Neural cell (in vitro differentiated cells): Measurements from ENCODE around the gene MTCH1. TPM values are rescaled to one million over a fixed set of nuclear protein-coding genes. Genes with fewer than 3 reads are reported as not detected.

Experiments used
- H2AFZ ChIP-seq: fragments of 200-600, 300-800 bp; sonication (generic), shearing (Covaris generic); 2 replicates; pipeline ENCODE4 v1.6.0; 2014; ENCODE audit warnings: low read depth, mild to moderate bottlenecking, antibody characterized with exemption, low read length, moderate library complexity
- H3F3A ChIP-seq: fragments of 200-600 bp; shearing (Covaris generic); 2 replicates; pipeline ENCODE4 v1.6.1; 2016; ENCODE audit warnings: mild to moderate bottlenecking, moderate library complexity, mixed read lengths, antibody characterized with exemption, low read length; ENCODE audit not compliant: insufficient read depth, poor library complexity, severe bottlenecking
- H3K27ac ChIP-seq: fragments of 200-600, 300-800 bp; sonication (generic), shearing (Covaris generic); 2 replicates; pipeline ENCODE4 v1.5.1; 2014; ENCODE audit warnings: mild to moderate bottlenecking, low read length, moderate library complexity
- H3K27me3 ChIP-seq: fragments of 300-800, 200-600 bp; sonication (generic), shearing (Covaris generic); 2 replicates; pipeline ENCODE4 v1.6.0; 2014; ENCODE audit warnings: mild to moderate bottlenecking, low read depth, low read length, moderate library complexity; ENCODE audit not compliant: insufficient read depth
- H3K36me3 ChIP-seq: fragments of 300-800, 200-600 bp; sonication (generic), shearing (Covaris generic); 2 replicates; pipeline ENCODE4 v1.5.1; 2014; ENCODE audit warnings: mild to moderate bottlenecking, antibody characterized with exemption, low read length, moderate library complexity; ENCODE audit not compliant: insufficient read depth
- H3K4me2 ChIP-seq: fragments of 300-800, 200-600 bp; sonication (generic), shearing (Covaris generic); 2 replicates; pipeline ENCODE4 v1.6.0; 2014; ENCODE audit warnings: mild to moderate bottlenecking, low read length
- H3K4me3 ChIP-seq: fragments of 300-800, 200-600 bp; sonication (generic), shearing (Covaris generic); 2 replicates; pipeline ENCODE4 v1.5.1; 2014; ENCODE audit warnings: mild to moderate bottlenecking, low read length, moderate library complexity
- H3K79me2 ChIP-seq: fragments of 200-600 bp; shearing (Covaris generic); replicated peaks from 2 replicates; pipeline ENCODE4 v1.6.0; 2014; ENCODE audit warnings: mild to moderate bottlenecking, low read length, moderate library complexity; ENCODE audit not compliant: insufficient read depth
- H3K9ac ChIP-seq: fragments of 300-800, 200-600 bp; sonication (generic), shearing (Covaris generic); 2 replicates; pipeline ENCODE4 v1.6.1; 2016; ENCODE audit warnings: mild to moderate bottlenecking, low read length, mixed read lengths
- H3K9me2 ChIP-seq: fragments of 200-600 bp; shearing (Covaris generic); 2 replicates; pipeline ENCODE4 v1.6.1; 2016; ENCODE audit warnings: mild to moderate bottlenecking, low read length, mixed read lengths; ENCODE audit not compliant: insufficient read depth
- H3K9me3 ChIP-seq: fragments of 200-600, 300-800 bp; sonication (generic), shearing (Covaris generic); 2 replicates; pipeline ENCODE4 v1.6.1; 2016; ENCODE audit warnings: mild to moderate bottlenecking, mixed run types, low read length, moderate library complexity, mixed read lengths
- H4K20me1 ChIP-seq: fragments of 200-600 bp; shearing (Covaris generic); 2 replicates; pipeline ENCODE4 v1.6.1; 2016; ENCODE audit warnings: mild to moderate bottlenecking, mixed run types; ENCODE audit not compliant: insufficient read depth
- EP300 ChIP-seq: fragments of 450-650 bp; conservative IDR thresholded peaks from 2 replicates; pipeline ENCODE4 v1.6.1; 2014; ENCODE audit warnings: antibody characterized with exemption, mild to moderate bottlenecking, moderate library complexity; ENCODE audit not compliant: poor library complexity, severe bottlenecking
- EZH2 ChIP-seq: fragments of 200-600, 300-800 bp; shearing (Covaris generic), sonication (generic); IDR thresholded peaks from 2 replicates; pipeline ENCODE4 v1.6.1; 2014; ENCODE audit warnings: antibody characterized with exemption, low read length, borderline replicate concordance, mild to moderate bottlenecking; ENCODE audit not compliant: insufficient read depth, poor library complexity, severe bottlenecking
- MXI1 ChIP-seq: fragments of 450-650 bp; conservative IDR thresholded peaks from 2 replicates; pipeline ENCODE4 v1.6.1; 2014; ENCODE audit warnings: antibody characterized with exemption, mild to moderate bottlenecking; ENCODE audit not compliant: poor library complexity, severe bottlenecking
- POLR2AphosphoS5 ChIP-seq: IDR thresholded peaks from 2 replicates; pipeline ENCODE4 v1.6.1; 2012
- RAD21 ChIP-seq: fragments of 450-650 bp; conservative IDR thresholded peaks from 2 replicates; pipeline ENCODE4 v1.6.1; 2014; ENCODE audit warnings: antibody characterized with exemption, mild to moderate bottlenecking, moderate library complexity
- REST ChIP-seq: IDR thresholded peaks from 2 replicates; pipeline ENCODE4 v1.6.1; 2012; ENCODE audit warnings: borderline replicate concordance
- SMC3 ChIP-seq: fragments of 450-650 bp; conservative IDR thresholded peaks from 2 replicates; pipeline ENCODE4 v1.6.1; 2014; ENCODE audit warnings: antibody characterized with exemption, mild to moderate bottlenecking, moderate library complexity; ENCODE audit not compliant: poor library complexity
- TAF1 ChIP-seq: IDR thresholded peaks from 2 replicates; pipeline ENCODE4 v1.6.1; 2012; ENCODE audit warnings: low read depth
- polyA plus RNA-seq: library from polyadenylated mRNA; depleted of rRNA; stranded (reverse); fragments of >200 nt; gene quantifications from 2 replicates; pipeline ENCODE4 v1.2.3, GENCODE V29; 2014
- TF ChIP-seq, protein P1 (sequence below): fragments of 450-650 bp; IDR thresholded peaks from 2 replicates; pipeline ENCODE4 v1.5.1; 2014; ENCODE audit warnings: antibody characterized with exemption, mild to moderate bottlenecking, moderate library complexity; ENCODE audit not compliant: poor library complexity, severe bottlenecking

Gene MTCH1
- polyA plus RNA-seq, 1 donor from 2014 or later: 217 TPM

DNA sequence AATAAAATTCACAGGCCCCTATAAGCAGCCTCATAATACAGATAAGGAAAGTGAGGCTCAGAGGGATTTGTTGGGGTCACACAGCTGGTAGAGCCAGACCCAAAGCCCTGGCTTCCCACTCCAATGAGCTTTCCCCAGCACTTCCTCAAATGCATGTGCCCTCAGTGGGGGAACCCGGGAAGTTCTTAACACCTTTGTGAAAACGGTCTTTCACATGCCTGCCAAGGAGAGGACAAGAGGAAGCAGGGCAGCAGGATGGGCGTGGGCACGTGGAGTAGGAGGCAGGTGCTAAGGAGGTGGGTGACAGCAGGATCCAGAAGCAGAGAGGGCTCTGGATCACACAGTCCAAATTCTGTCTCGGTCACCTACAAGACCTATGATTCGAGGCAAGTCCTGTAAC is 30.9 kb downstream of the MTCH1 start:
- no peak overlapping the region for H3K4me3 ChIP-seq
- H3K79me2 ChIP-seq: no peaks in the 10 kb centered on the region
- H3K9me2 ChIP-seq: no peaks in the 10 kb centered on the region
- no peaks in the 10 kb centered on the region for H4K20me1 ChIP-seq
- H3K9ac ChIP-seq: no peak overlapping the region
- no peaks in the 10 kb centered on the region for H3K9me3 ChIP-seq
- no peaks in the 10 kb centered on the region for H3K36me3 ChIP-seq
- no peaks in the 10 kb centered on the region for H3K27me3 ChIP-seq
- TF ChIP-seq, protein P1, sequence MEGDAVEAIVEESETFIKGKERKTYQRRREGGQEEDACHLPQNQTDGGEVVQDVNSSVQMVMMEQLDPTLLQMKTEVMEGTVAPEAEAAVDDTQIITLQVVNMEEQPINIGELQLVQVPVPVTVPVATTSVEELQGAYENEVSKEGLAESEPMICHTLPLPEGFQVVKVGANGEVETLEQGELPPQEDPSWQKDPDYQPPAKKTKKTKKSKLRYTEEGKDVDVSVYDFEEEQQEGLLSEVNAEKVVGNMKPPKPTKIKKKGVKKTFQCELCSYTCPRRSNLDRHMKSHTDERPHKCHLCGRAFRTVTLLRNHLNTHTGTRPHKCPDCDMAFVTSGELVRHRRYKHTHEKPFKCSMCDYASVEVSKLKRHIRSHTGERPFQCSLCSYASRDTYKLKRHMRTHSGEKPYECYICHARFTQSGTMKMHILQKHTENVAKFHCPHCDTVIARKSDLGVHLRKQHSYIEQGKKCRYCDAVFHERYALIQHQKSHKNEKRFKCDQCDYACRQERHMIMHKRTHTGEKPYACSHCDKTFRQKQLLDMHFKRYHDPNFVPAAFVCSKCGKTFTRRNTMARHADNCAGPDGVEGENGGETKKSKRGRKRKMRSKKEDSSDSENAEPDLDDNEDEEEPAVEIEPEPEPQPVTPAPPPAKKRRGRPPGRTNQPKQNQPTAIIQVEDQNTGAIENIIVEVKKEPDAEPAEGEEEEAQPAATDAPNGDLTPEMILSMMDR: no peak
- TF ChIP-seq MXI1 (no peak), EP300 (no peak), POLR2AphosphoS5 (no peak), EZH2 (no peak), SMC3 (no peak), TAF1 (no peak), RAD21 (no peak), REST (no peak)
- H3F3A ChIP-seq: no peaks in the 10 kb centered on the region
- no peak overlapping the region for H3K27ac ChIP-seq
- no peak overlapping the region for H3K4me2 ChIP-seq
- no peak overlapping the region for H2AFZ ChIP-seq

- H2AFZ ChIP-seq: no peak within 1 kb of the TSS
- no peaks in the 10 kb centered on the region for H3K9me3 ChIP-seq
- no peaks in the 10 kb centered on the region for H4K20me1 ChIP-seq
- no peaks in the 10 kb centered on the region for H3K36me3 ChIP-seq
- H3K4me2 ChIP-seq: no peak within 1 kb of the TSS
- TF ChIP-seq EZH2: no peak
- TF ChIP-seq SMC3: no peak
- no peak for TF ChIP-seq TAF1
- TF ChIP-seq MXI1: no peak
- TF ChIP-seq, protein P1: no peak
- H3K27ac ChIP-seq: no peak within 1 kb of the TSS
- H3K9me2 ChIP-seq: no peaks in the 10 kb centered on the region
- no peak within 1 kb of the TSS for H3K9ac ChIP-seq
- H3K4me3 ChIP-seq: no peak within 1 kb of the TSS
- no peaks in the 10 kb centered on the region for H3K27me3 ChIP-seq
- H3F3A ChIP-seq: no peaks in the 10 kb centered on the region
- no peaks in the 10 kb centered on the region for H3K79me2 ChIP-seq
Measured at GRCh38 chr6:36954262-36954931, 31.6 kb downstream of the MTCH1 start, which contains the start of gene PI16. TSS of gene PI16 (plus strand) at chr6:36954738. CDS start at chr6:36954761, 23 bp downstream.
